Osteocyte (in vitro differentiated cells): ENCODE data around the gene INTS6L. TPM values are rescaled to one million over a fixed set of nuclear protein-coding genes. Genes with fewer than 3 reads are reported as not detected.

Source experiments
- DNase-seq: peaks from one replicate; pipeline ENCODE4 v3.0.0; 2021; ENCODE audit warnings: mixed read lengths; ENCODE audit not compliant: unreplicated experiment; ENCODE audit errors: extremely low spot score
- H3K27ac Mint-ChIP-seq: one replicate; pipeline ENCODE4 v1.8.0; 2021; ENCODE audit warnings: mild to moderate bottlenecking, mixed read lengths; ENCODE audit not compliant: unreplicated experiment
- H3K27me3 Mint-ChIP-seq: one replicate; pipeline ENCODE4 v1.8.0; 2021; ENCODE audit warnings: mixed read lengths; ENCODE audit not compliant: unreplicated experiment
- H3K36me3 Mint-ChIP-seq: one replicate; pipeline ENCODE4 v1.8.0; 2021; ENCODE audit warnings: mixed read lengths; ENCODE audit not compliant: unreplicated experiment
- H3K4me1 Mint-ChIP-seq: one replicate; pipeline ENCODE4 v1.8.0; 2021; ENCODE audit warnings: mixed read lengths; ENCODE audit not compliant: unreplicated experiment
- H3K4me3 Mint-ChIP-seq: one replicate; pipeline ENCODE4 v1.8.0; 2021; ENCODE audit warnings: mild to moderate bottlenecking, moderate library complexity, mixed read lengths; ENCODE audit not compliant: unreplicated experiment
- H3K9me3 Mint-ChIP-seq: one replicate; pipeline ENCODE4 v1.8.0; 2021; ENCODE audit warnings: mixed read lengths; ENCODE audit not compliant: unreplicated experiment
- CTCF ChIP-seq: fragments of 200-600 bp; sonication (generic); IDR thresholded peaks from 2 replicates; pipeline ENCODE4 v1.5.0; 2021; ENCODE audit warnings: antibody characterized with exemption, mild to moderate bottlenecking, moderate library complexity
- total RNA-seq: library from RNA; stranded (reverse); gene quantifications from 2 replicates; pipeline ENCODE4 v1.2.1, GENCODE V29; 2021

INTS6L gene
- total RNA-seq, 1 donor from 2014 or later, result 5.3 TPM

- Mint-ChIP-seq H3K36me3 (peaks cover 3% of the 10 kb centered on the region), H3K9me3 (no peaks in the 10 kb centered on the region), H3K27me3 (no peaks in the 10 kb centered on the region), H3K27ac (no peak overlapping the region), H3K4me1 (peaks cover 12% of the 10 kb centered on the region), H3K4me3 (no peak overlapping the region)
- no peak for DNase-seq
- TF ChIP-seq CTCF, result no peak
Observed at GRCh38 chrX:135531813-135532212, 11.4 kb downstream of the INTS6L start.

GRCh38 chrX:135535077-135535940 is 14.8 kb downstream of the INTS6L start:
- H3K4me3 Mint-ChIP-seq, result no peak overlapping the region
- H3K4me1 Mint-ChIP-seq, result peaks cover 12% of the 10 kb centered on the region
- H3K9me3 Mint-ChIP-seq, result peaks cover 4% of the 10 kb centered on the region
- TF ChIP-seq CTCF, result no peak
- H3K27ac Mint-ChIP-seq, result no peak overlapping the region
- no peak for DNase-seq
- no peaks in the 10 kb centered on the region for H3K27me3 Mint-ChIP-seq
- peaks cover 6% of the 10 kb centered on the region for H3K36me3 Mint-ChIP-seq

GRCh38 chrX:135536877-135537276 is 16.4 kb downstream of the INTS6L start:
- H3K4me3 Mint-ChIP-seq, result no peak overlapping the region
- DNase-seq, result no peak
- TF ChIP-seq CTCF, result no peak
- no peaks in the 10 kb centered on the region for H3K27me3 Mint-ChIP-seq
- H3K27ac Mint-ChIP-seq, result no peak overlapping the region
- peaks cover 2% of the 10 kb centered on the region for H3K36me3 Mint-ChIP-seq
- peaks cover 6% of the 10 kb centered on the region for H3K4me1 Mint-ChIP-seq
- H3K9me3 Mint-ChIP-seq, result peaks cover 4% of the 10 kb centered on the region

GRCh38 chrX:135541351-135541750 is 20.9 kb downstream of the INTS6L start:
- no peak for TF ChIP-seq CTCF
- Mint-ChIP-seq H3K27me3 (no peaks in the 10 kb centered on the region), H3K4me1 (no peaks in the 10 kb centered on the region), H3K27ac (no peak overlapping the region), H3K36me3 (peaks cover 2% of the 10 kb centered on the region), H3K4me3 (no peak overlapping the region), H3K9me3 (peaks cover 13% of the 10 kb centered on the region)
- no peak for DNase-seq

- no peak for TF ChIP-seq CTCF
- no peak overlapping the region for H3K4me3 Mint-ChIP-seq
- no peaks in the 10 kb centered on the region for H3K27me3 Mint-ChIP-seq
- H3K9me3 Mint-ChIP-seq, result peaks cover 13% of the 10 kb centered on the region
- peaks cover 4% of the 10 kb centered on the region for H3K36me3 Mint-ChIP-seq
- H3K4me1 Mint-ChIP-seq, result no peaks in the 10 kb centered on the region
- DNase-seq, result no peak
- no peak overlapping the region for H3K27ac Mint-ChIP-seq
Observed at GRCh38 chrX:135543172-135543571, 22.7 kb downstream of the INTS6L start.
